ENCODE measurements around the gene RAB7B.
"Not testable (repeated sequence)": the region's sequence is repeated elsewhere in the genome, so short reads cannot be mapped to it uniquely, and the experiment has no call there.

The RAB7B gene, protein sequence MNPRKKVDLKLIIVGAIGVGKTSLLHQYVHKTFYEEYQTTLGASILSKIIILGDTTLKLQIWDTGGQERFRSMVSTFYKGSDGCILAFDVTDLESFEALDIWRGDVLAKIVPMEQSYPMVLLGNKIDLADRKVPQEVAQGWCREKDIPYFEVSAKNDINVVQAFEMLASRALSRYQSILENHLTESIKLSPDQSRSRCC

GRCh38 chr1:206002871-206003801 is at the start of gene RAB7B:
Gene RAB7B (minus strand): TSS chr1:206003395. CDS start chr1:205994135, 9,260 bp downstream.
- DNase-seq (ENCODE audit: low read depth) = no peak

- not testable (repeated sequence) for DNase-seq (ENCODE audit: low read depth)
Observed at GRCh38 chr1:206052231-206052865, 49.2 kb upstream of the RAB7B start.

- no peak for DNase-seq (ENCODE audit: low read depth)
Observed at GRCh38 chr1:206050655-206051235, 47.5 kb upstream of the RAB7B start.

DNA sequence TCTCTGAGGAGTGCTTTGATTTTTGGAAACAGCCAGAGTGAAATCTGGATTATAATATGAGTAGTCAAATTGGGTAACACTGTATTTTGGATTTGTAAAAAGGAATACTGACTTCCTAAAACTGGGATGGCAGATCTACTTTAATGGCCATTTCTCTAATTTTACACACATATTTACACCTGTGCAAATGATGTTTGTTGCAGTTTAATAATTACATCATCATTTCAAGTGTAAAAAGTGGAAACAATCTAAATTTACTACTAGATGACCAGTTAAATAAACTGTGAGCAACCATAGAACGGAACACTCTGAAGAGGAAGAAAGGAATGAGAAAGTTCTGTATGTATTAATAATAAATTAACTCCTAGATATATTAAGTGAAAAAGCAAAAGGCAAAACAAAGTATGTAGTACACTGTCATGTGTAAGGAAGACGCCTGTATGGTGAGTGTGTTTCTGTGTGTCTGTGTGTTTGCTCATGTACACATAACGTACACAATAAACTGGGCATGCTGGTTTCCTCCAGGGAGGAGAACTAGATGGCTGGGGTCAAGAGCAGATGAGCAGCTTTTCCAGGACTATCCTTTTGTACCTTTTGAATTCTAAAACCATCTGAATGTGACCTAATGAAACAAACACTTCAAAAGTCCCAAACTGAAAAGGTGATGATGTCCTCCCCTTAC is 46.9 kb upstream of the RAB7B start:
- no peak for DNase-seq (ENCODE audit: low read depth)

GRCh38 chr1:206049293-206049692 is 46.1 kb upstream of the RAB7B start:
- no peak for DNase-seq (ENCODE audit: low read depth)

GRCh38 chr1:206048582-206048981 is 45.4 kb upstream of the RAB7B start:
- DNase-seq (ENCODE audit: low read depth) = no peak

DNA sequence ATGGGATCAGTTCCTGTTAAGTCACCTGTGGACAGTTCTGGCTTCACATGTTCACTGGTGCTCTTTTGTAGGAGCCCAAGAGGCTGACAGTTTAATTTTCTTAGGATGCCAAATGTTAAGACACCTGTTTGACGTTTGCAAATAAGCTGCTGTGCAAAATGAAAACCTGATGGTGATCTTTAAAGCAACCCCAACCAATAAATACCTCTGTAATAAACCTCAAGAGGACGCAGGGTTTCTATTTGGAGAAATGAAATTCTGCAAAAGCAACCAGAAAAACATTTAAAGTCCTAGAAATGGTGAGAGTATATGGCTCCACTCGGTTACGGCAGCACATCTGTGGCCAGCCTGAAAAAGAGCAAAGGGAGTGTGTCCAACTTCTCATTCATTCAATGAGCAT is 44.1 kb upstream of the RAB7B start:
- DNase-seq (ENCODE audit: low read depth) = no peak

DNA sequence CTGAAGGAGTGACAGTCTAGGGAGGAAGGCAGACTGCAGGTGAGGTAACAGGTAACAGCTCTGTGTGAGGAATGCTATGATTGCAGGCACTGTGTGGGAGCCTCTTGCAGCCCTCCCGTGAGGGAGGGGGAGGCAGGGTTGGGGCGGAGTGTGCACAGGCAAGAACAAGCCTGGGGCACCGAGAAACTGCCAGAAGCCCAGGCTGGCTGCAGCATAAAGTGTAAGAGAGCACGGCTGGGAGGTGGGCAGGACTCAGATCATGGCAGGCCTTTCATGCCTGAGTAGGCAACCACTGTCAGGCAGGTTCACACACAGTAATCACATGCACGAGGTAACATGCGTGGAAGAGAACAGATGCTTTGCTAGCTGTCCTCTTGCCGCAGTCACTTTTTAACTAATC is 38.4 kb upstream of the RAB7B start:
- no peak for DNase-seq (ENCODE audit: low read depth)

GRCh38 chr1:206040328-206040727 is 37.1 kb upstream of the RAB7B start:
- no peak for DNase-seq (ENCODE audit: low read depth)

- no peak for DNase-seq (ENCODE audit: low read depth)
Observed at GRCh38 chr1:206039046-206039973, 36.1 kb upstream of the RAB7B start.

- DNase-seq (ENCODE audit: low read depth) = no peak
Observed at GRCh38 chr1:206037581-206037980, 34.4 kb upstream of the RAB7B start.

- no peak for DNase-seq (ENCODE audit: low read depth)
Observed at GRCh38 chr1:206036663-206037455, 33.7 kb upstream of the RAB7B start.

- no peak for DNase-seq (ENCODE audit: low read depth)
Observed at GRCh38 chr1:206035027-206035426, 31.8 kb upstream of the RAB7B start.

DNA sequence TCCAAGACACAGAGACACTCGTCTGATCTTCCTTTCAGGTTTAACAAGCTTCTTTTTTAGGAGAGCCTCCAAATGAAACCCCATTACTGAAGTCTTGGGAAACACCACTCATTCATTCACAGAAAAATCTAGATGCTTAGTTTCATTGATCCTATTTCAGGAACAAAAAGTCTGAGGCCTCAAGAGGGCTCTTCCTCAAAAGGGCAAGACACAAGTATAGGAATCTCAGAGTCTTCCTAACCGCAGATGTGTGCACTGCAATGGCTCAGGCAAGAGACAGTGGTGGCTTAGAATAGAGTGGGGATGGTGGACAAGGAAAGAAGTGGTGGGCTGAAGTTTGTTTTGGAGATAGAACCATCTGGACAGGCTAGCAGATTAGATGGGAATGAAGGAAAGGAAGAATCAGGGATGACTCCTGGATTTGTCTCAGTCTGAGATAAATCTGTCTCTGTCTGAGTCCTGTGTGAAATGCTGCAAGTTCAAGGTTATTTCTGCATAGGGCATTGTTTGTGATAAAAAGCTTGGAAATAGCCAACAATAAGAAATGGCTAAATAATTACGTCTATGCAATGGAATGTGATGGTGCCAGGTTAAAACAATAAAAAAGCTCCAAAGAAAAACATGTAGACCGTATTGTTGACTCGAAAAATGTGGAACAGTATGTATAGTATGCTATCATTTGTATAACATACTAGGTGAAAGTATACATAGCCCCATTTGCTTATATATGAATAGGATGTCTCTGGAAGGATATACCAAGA is 29.4 kb upstream of the RAB7B start:
- DNase-seq (ENCODE audit: low read depth) = no peak

- peak; percentile 43 for DNase-seq (ENCODE audit: low read depth)
Observed at GRCh38 chr1:206030714-206031113, 27.5 kb upstream of the RAB7B start.

DNA sequence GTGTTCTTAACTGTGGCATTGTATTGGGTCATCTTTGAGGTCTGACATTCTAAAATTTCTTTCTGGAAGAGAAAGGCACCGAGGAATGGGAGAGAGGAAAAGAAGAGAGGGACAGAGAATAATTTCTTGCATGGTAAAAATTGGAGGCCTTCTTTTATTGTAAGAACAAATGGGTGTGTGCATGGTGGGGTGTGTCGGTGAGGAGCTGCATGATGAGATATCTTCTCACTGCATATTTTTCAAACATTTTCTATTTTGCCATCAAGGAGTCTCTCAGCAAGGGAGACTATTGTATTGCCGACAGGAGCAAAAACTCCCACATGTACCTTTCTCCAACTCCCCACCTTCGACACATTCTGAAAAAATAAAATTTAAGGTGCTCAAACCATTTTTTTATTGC is 27.0 kb upstream of the RAB7B start:
- no peak for DNase-seq (ENCODE audit: low read depth)

GRCh38 chr1:206029484-206029883 is 26.3 kb upstream of the RAB7B start:
- DNase-seq (ENCODE audit: low read depth) = no peak

DNA sequence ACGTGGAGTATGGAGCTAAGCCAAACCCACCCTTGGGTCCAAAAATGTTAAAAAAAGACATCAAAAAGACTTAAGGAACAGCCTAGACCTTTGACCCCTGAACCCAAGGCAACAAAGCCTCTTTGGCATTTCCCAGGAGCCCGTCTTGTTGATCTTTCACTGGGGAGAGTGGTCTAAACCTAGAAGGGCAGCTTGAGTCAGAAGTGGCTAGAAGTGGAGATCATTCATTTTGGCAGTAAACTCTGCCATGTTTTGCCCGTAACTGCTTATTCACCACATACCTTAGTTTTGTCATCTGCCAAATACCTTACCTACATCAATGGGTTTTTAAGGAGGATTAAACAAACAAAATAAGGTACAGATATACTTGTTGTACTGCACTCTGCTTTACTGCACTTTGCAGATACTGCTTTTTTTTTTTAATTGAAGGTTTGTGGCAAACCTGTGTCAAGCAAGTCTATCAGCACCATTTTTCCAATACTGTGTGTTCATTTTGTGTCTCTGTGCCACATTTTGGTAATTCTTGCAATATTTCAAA is 22.2 kb upstream of the RAB7B start:
- no peak for DNase-seq (ENCODE audit: low read depth)

- DNase-seq (ENCODE audit: low read depth) = no peak
Observed at GRCh38 chr1:206023695-206024094, 20.5 kb upstream of the RAB7B start, which contains the start of gene CTSE. Gene CTSE (minus strand): TSS chr1:206023895. CDS start chr1:206023791, 104 bp downstream.

Data from stimulated activated CD8-positive, alpha-beta memory T cell treated with anti-CD3 and anti-CD28 coated beads, Interleukin-12 subunit alpha, Interleukin-12 subunit beta, amount 100 ng/mL, for 1 hour (primary cell).